Measurements from ENCODE around the gene ACOXL. TPM values are rescaled to one million over a fixed set of nuclear protein-coding genes. Genes with fewer than 3 reads are reported as not detected.

The ACOXL gene
- total and polyA plus RNA-seq, 2 donors (not counting 3 experiments of a cell fraction or from before 2014, with no cell fraction given): not detected

GRCh38 chr2:110794951-110795350 is 62.6 kb downstream of the ACOXL start:
- H4K20me1 ChIP-seq (replicated peaks; ENCODE audit: control insufficient read depth, extremely low read depth, insufficient read depth, low read length): no peaks in the 10 kb centered on the region
- H3K4me1 ChIP-seq (ENCODE audit: control insufficient read depth, extremely low read depth, insufficient read depth, low read length): no peaks in the 10 kb centered on the region
- dilution Hi-C loops (cut with MboI; ENCODE audit: extremely low pct_ligation_motif_present, low sequenced_read_pairs) (no loop called here), intact Hi-C loops (cut with micrococcal nuclease) (no loop called here)
- no peaks in the 10 kb centered on the region for H3K79me2 ChIP-seq (ENCODE audit: control insufficient read depth, insufficient read depth, low read length)
- no peak for DNase-seq (ENCODE audit: low read depth, low spot score)
- peaks cover 27 to 30% of the 10 kb centered on the region in 2 experiments for H3K27me3 ChIP-seq (ENCODE audit: control insufficient read depth in 2 of 2, insufficient read depth in 2 of 2, low read length in 2 of 2)
- H3K9me1 ChIP-seq (replicated peaks; ENCODE audit: control insufficient read depth, extremely low read depth, insufficient read depth, low read length): no peaks in the 10 kb centered on the region
- H3K4me3 ChIP-seq (replicated peaks in 1 of 3; ENCODE audit: insufficient read depth in 1 of 3, low read depth in 1 of 3, low read length in 3 of 3): no peak overlapping the region
- no peak overlapping the region for H3K4me2 ChIP-seq (ENCODE audit: insufficient read depth, low read length)
- ChIA-PET CTCF (interaction anchor here (1.3 kb wide), 1 partner anchor 18 kb away, joined by 4 read pairs; no protein-coding TSS in a partner anchor), POLR2A (no interaction called here)
- no peak overlapping the region for H2AFZ ChIP-seq (ENCODE audit: low read depth, low read length)
- TF ChIP-seq FOS (IDR thresholded peaks at IDR 0.05; ENCODE audit: borderline replicate concordance, insufficient read depth, low read length) (no peak), MAX (IDR thresholded peaks at IDR 0.05; ENCODE audit: insufficient read depth, insufficient read length) (no peak), EZH2 (IDR thresholded peaks at IDR 0.05; ENCODE audit: borderline replicate concordance, low read depth, low read length, severe bottlenecking) (no peak), GATA2 (IDR thresholded peaks at IDR 0.05; ENCODE audit: insufficient read depth, insufficient read length, low read depth, low read length) (no peak), CTCF (IDR thresholded peaks at IDR 0.05; ENCODE audit: extremely low read depth in 1 of 2, insufficient read depth in 1 of 2, low read depth in 1 of 2, low read length in 2 of 2) (no peak), POLR2A (IDR thresholded peaks at IDR 0.05; ENCODE audit: low read depth, low read length) (no peak), JUN (IDR thresholded peaks at IDR 0.05; ENCODE audit: borderline replicate concordance, insufficient read depth, insufficient read length, low read depth) (no peak)
- no peaks in the 10 kb centered on the region for H3K36me3 ChIP-seq (ENCODE audit: control insufficient read depth in 2 of 2, extremely low read depth in 1 of 2, insufficient read depth in 2 of 2, low read length in 2 of 2)
- no peak overlapping the region for H3K9ac ChIP-seq (replicated peaks; ENCODE audit: extremely low read depth, insufficient read depth, low read length)
- no TSS peak for BruUV-seq (replicated peaks)
- H3K9me3 ChIP-seq (replicated peaks; ENCODE audit: control insufficient read depth, insufficient read depth, low read length): no peaks in the 10 kb centered on the region
- FAIRE-seq: no peak
- no peak overlapping the region for H3K27ac ChIP-seq (ENCODE audit: insufficient read depth, low read depth, low read length)
